Stimulated activated CD4-positive, alpha-beta T cell treated with anti-CD3 and anti-CD28 coated beads, TNF-alpha, amount 100 ng/mL, for 1 hour (primary cell): ENCODE results near the gene IQGAP1.
A peak's percentile ranks its signal among the peaks of the same experiment; 100 is the strongest.
"Not testable (repeated sequence)": the region's sequence is repeated elsewhere in the genome, so short reads cannot be mapped to it uniquely, and the experiment has no call there.

Experiments used
- DNase-seq, 3 donors: peaks; one replicate each; pipeline ENCODE4 v3.0.0-alpha.2; 2020; ENCODE audit warnings: low read depth in 3 of 3, low spot score in 1 of 3

Gene IQGAP1

GRCh38 chr15:90387534-90388461 is at the start of gene IQGAP1:
Gene IQGAP1 (plus strand): TSS chr15:90388242. CDS start chr15:90388342, 100 bp downstream.
- DNase-seq = peak; percentile 92 to 96 (median 96)

GRCh38 chr15:90338532-90338931 is 49.5 kb upstream of the IQGAP1 start:
- no peak for DNase-seq

GRCh38 chr15:90340345-90340744 is 47.7 kb upstream of the IQGAP1 start:
- no peak for DNase-seq

- DNase-seq = no peak
These were observed 44.7 kb upstream of the IQGAP1 start for GRCh38 chr15:90343302-90343790.

- no peak for DNase-seq
These were observed 43.4 kb upstream of the IQGAP1 start for GRCh38 chr15:90344662-90345061.

GRCh38 chr15:90345857-90346256 is 42.2 kb upstream of the IQGAP1 start:
- DNase-seq = no peak

GRCh38 chr15:90347431-90348065 is 40.5 kb upstream of the IQGAP1 start:
- not testable (repeated sequence) for DNase-seq

GRCh38 chr15:90348456-90348855 is 39.6 kb upstream of the IQGAP1 start:
- DNase-seq = no peak

- DNase-seq = no peak
These were observed 39.0 kb upstream of the IQGAP1 start for GRCh38 chr15:90349072-90349471.

GRCh38 chr15:90349821-90350220 is 38.2 kb upstream of the IQGAP1 start:
- no peak for DNase-seq

GRCh38 chr15:90351479-90352106 is 36.4 kb upstream of the IQGAP1 start:
- no peak for DNase-seq

GRCh38 chr15:90352107-90352893 is 35.7 kb upstream of the IQGAP1 start, which contains the start of gene ZNF774:
Gene ZNF774 (plus strand): TSS chr15:90352284. CDS start chr15:90354661, 2,377 bp downstream.
- peak; percentile 72 to 78 (median 73) for DNase-seq

- DNase-seq = no peak
These were observed 33.1 kb upstream of the IQGAP1 start for GRCh38 chr15:90354986-90355385.

GRCh38 chr15:90358124-90359033 is 29.7 kb upstream of the IQGAP1 start:
- no peak for DNase-seq

- no peak for DNase-seq
These were observed 27.3 kb upstream of the IQGAP1 start for GRCh38 chr15:90360746-90361145.

- no peak for DNase-seq
These were observed 25.2 kb upstream of the IQGAP1 start for GRCh38 chr15:90362936-90363212.

GRCh38 chr15:90364251-90364650 is 23.8 kb upstream of the IQGAP1 start:
- DNase-seq = no peak

GRCh38 chr15:90365414-90366055 is 22.5 kb upstream of the IQGAP1 start:
- no peak for DNase-seq

- no peak for DNase-seq
These were observed 20.5 kb upstream of the IQGAP1 start for GRCh38 chr15:90367576-90367975.
